ENCODE data around the gene SLC22A1.

DNA sequence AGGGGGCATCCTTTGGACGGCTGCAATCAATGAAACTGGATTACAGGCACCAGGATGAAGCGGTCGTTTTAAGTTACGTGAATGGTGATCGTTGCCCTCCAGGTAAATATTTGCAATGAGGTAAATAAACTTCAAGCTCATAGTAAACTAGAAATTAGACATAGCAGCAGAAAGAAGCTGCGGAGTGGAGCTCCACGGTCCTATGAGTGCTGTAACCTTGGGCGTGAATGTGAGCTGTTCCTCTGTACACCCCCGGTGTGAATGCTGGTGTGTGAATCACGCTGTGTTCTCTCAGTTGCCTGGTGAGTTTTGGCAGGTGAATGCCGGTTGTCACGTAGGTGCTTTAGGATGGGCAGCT is 42.0 kb upstream of the SLC22A1 start:
- no peak for TF ChIP-seq ZNF274 (IDR thresholded peaks at IDR 0.05; ENCODE audit: low read depth, low read length)
- TF ChIP-seq SUZ12 (IDR thresholded peaks at IDR 0.05; ENCODE audit: extremely low read depth, insufficient read depth, insufficient read length): no peak
- no peak for TF ChIP-seq YY1 (IDR thresholded peaks at IDR 0.05; ENCODE audit: insufficient read depth, insufficient read length)

Measured in NT2/D1 (cell line).